ENCODE measurements around the gene CDC5L.
A peak's percentile ranks its signal among the peaks of the same experiment; 100 is the strongest.

CDC5L gene

GRCh38 chr6:44452725-44453124 lies 65.2 kb downstream of the CDC5L start:
- TF ChIP-seq CTCF (conservative IDR thresholded peaks at IDR 0.05; ENCODE audit: low read depth, low read length), result no peak
- no peak for DNase-seq (ENCODE audit: low read depth)
- no peak overlapping the region for H3K4me3 ChIP-seq (ENCODE audit: low read length)

- TF ChIP-seq CTCF (conservative IDR thresholded peaks at IDR 0.05; ENCODE audit: low read depth, low read length), result no peak
- no peak overlapping the region for H3K4me3 ChIP-seq (ENCODE audit: low read length)
- no peak for DNase-seq (ENCODE audit: low read depth)
Measured at GRCh38 chr6:44453146-44453545, 65.6 kb downstream of the CDC5L start.

- no peak for DNase-seq (ENCODE audit: low read depth)
- TF ChIP-seq CTCF (conservative IDR thresholded peaks at IDR 0.05; ENCODE audit: low read depth, low read length), result no peak
- no peak overlapping the region for H3K4me3 ChIP-seq (ENCODE audit: low read length)
Measured at GRCh38 chr6:44454198-44454597, 66.7 kb downstream of the CDC5L start.

- H3K4me3 ChIP-seq (ENCODE audit: low read length), result peak overlapping the region; percentile 18
- peak; percentile 93 for TF ChIP-seq CTCF (conservative IDR thresholded peaks at IDR 0.05; ENCODE audit: low read depth, low read length)
- DNase-seq (ENCODE audit: low read depth), result no peak
Measured at GRCh38 chr6:44456070-44456965, 68.8 kb downstream of the CDC5L start.

GRCh38 chr6:44456966-44457292 lies 69.4 kb downstream of the CDC5L start:
- H3K4me3 ChIP-seq (ENCODE audit: low read length), result no peak overlapping the region
- TF ChIP-seq CTCF (conservative IDR thresholded peaks at IDR 0.05; ENCODE audit: low read depth, low read length), result no peak
- DNase-seq (ENCODE audit: low read depth), result no peak

GRCh38 chr6:44457596-44457995 lies 70.1 kb downstream of the CDC5L start:
- H3K4me3 ChIP-seq (ENCODE audit: low read length), result no peak overlapping the region
- no peak for DNase-seq (ENCODE audit: low read depth)
- TF ChIP-seq CTCF (conservative IDR thresholded peaks at IDR 0.05; ENCODE audit: low read depth, low read length), result no peak

- DNase-seq (ENCODE audit: low read depth), result no peak
- TF ChIP-seq CTCF (conservative IDR thresholded peaks at IDR 0.05; ENCODE audit: low read depth, low read length), result no peak
- H3K4me3 ChIP-seq (ENCODE audit: low read length), result no peak overlapping the region
Measured at GRCh38 chr6:44458551-44458950, 71.0 kb downstream of the CDC5L start.

Measured in retinal pigment epithelial cell (primary cell).